ENCODE results near the gene THUMPD3. TPM values are rescaled to one million over a fixed set of nuclear protein-coding genes. Genes with fewer than 3 reads are reported as not detected.
A peak's percentile ranks its signal among the peaks of the same experiment; 100 is the strongest.

The THUMPD3 gene
- total RNA-seq (59.9 and 68.3 TPM in 2 replicates), polyA plus RNA-seq (48.9 and 57.8 TPM in 2 replicates), polyA minus RNA-seq (ENCODE audit: low replicate concordance) (15.4 and 32.2 TPM in 2 replicates)
- 40.5 and 46.6 TPM in 2 replicates for polyA plus RNA-seq (2012)

DNA sequence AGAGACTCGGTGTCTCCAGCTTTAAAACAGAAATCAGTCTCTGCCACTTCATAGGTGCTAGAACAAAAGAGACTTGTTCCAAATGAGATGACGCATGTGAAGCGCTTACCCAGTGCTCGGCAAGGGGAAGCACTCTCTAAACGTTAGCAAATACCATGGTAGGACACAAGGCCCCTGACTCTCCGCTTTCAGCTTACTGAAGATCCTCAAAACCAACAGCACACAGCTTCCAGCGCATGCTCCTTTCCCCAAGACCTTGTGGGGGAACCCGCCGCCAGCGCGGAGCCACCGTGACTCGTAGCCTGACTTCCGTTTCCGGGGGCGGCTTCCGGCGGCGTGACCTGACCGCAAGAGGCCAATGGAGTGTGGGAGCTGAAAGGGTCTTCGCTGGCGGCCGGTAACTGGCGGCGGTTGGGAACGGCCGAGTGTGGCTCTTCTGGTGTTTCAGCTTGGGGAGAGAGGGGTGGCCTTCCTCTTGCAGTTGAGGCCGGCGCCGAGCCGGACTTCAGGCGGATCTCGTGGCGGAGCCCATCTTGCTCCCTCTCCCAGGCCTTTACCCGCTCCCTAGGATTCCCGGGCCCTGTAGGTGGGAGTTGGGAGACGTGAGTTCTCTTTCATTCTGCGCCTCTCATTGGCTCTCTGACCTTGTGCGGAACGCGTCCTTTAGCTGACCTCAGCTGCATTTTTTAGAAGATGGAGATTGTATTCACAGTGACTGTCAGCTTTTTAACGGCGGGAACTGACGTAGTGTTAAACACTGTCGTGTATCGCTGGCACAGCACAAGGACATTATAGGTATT lies at the start of gene THUMPD3:
THUMPD3 (plus strand) TSS at position 324 of the 800 bp plus-strand sequence. CDS start 2,015 bp downstream, outside the sequence.
- peak; percentile 87 to 96 for DNase-seq (ENCODE audit: low read depth in 2 of 2)
- no peaks in the 10 kb centered on the region for H3K4me1 ChIP-seq (ENCODE audit: control insufficient read depth, extremely low read depth, insufficient read depth, low read length)
- peak within 1 kb of the TSS; percentile 95 for H2AFZ ChIP-seq (ENCODE audit: low read length)
- H3K4me2 ChIP-seq (ENCODE audit: extremely low read depth, insufficient read depth, low read length) = peak within 1 kb of the TSS; percentile 93
- H3K4me3 ChIP-seq (replicated peaks in 1 of 4; ENCODE audit: control extremely low read depth in 1 of 4, insufficient read depth in 1 of 4, low read depth in 3 of 4, low read length in 4 of 4) = peak within 1 kb of the TSS; percentile 61 to 94 (median 74)
- H3K9me3 ChIP-seq (ENCODE audit: control insufficient read depth, insufficient read depth, low read depth, low read length) = no peaks in the 10 kb centered on the region
- peaks cover 10% of the 10 kb centered on the region for H3K79me2 ChIP-seq (ENCODE audit: control insufficient read depth, insufficient read depth, low read length)
- no peaks in the 10 kb centered on the region for H4K20me1 ChIP-seq (ENCODE audit: control insufficient read depth, extremely low read depth, insufficient read depth, low read length)
- TF ChIP-seq, protein P1, sequence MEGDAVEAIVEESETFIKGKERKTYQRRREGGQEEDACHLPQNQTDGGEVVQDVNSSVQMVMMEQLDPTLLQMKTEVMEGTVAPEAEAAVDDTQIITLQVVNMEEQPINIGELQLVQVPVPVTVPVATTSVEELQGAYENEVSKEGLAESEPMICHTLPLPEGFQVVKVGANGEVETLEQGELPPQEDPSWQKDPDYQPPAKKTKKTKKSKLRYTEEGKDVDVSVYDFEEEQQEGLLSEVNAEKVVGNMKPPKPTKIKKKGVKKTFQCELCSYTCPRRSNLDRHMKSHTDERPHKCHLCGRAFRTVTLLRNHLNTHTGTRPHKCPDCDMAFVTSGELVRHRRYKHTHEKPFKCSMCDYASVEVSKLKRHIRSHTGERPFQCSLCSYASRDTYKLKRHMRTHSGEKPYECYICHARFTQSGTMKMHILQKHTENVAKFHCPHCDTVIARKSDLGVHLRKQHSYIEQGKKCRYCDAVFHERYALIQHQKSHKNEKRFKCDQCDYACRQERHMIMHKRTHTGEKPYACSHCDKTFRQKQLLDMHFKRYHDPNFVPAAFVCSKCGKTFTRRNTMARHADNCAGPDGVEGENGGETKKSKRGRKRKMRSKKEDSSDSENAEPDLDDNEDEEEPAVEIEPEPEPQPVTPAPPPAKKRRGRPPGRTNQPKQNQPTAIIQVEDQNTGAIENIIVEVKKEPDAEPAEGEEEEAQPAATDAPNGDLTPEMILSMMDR (conservative IDR thresholded peaks at IDR 0.05 in 1 of 2, IDR thresholded peaks at IDR 0.05 in 1 of 2; ENCODE audit: low read depth in 1 of 2, low read length in 2 of 2) = no peak
- TF ChIP-seq EZH2 (IDR thresholded peaks at IDR 0.05; ENCODE audit: low read length, missing control alignments) = no peak
- no peaks in the 10 kb centered on the region for H3K36me3 ChIP-seq (ENCODE audit: control insufficient read depth, insufficient read depth, low read length)
- peak within 1 kb of the TSS; percentile 95 for H3K27ac ChIP-seq (ENCODE audit: insufficient read depth, low read length)
- peak within 1 kb of the TSS; percentile 82 for H3K9ac ChIP-seq (ENCODE audit: insufficient read depth, low read length)
- no peaks in the 10 kb centered on the region for H3K27me3 ChIP-seq (ENCODE audit: control insufficient read depth, insufficient read depth, low read length)

GRCh38 chr3:9314796-9315195 lies 48.1 kb upstream of the THUMPD3 start:
- no peaks in the 10 kb centered on the region for H3K9me3 ChIP-seq (ENCODE audit: control insufficient read depth, insufficient read depth, low read depth, low read length)
- H3K4me1 ChIP-seq (ENCODE audit: control insufficient read depth, extremely low read depth, insufficient read depth, low read length) = no peaks in the 10 kb centered on the region
- H2AFZ ChIP-seq (ENCODE audit: low read length) = no peak overlapping the region
- no peak for DNase-seq (ENCODE audit: low read depth in 2 of 2)
- TF ChIP-seq, protein P1 (conservative IDR thresholded peaks at IDR 0.05 in 1 of 2, IDR thresholded peaks at IDR 0.05 in 1 of 2; ENCODE audit: low read depth in 1 of 2, low read length in 2 of 2) = no peak
- TF ChIP-seq EZH2 (IDR thresholded peaks at IDR 0.05; ENCODE audit: low read length, missing control alignments) = no peak
- H3K36me3 ChIP-seq (ENCODE audit: control insufficient read depth, insufficient read depth, low read length) = no peaks in the 10 kb centered on the region
- no peak overlapping the region for H3K9ac ChIP-seq (ENCODE audit: insufficient read depth, low read length)
- H3K27ac ChIP-seq (ENCODE audit: insufficient read depth, low read length) = no peak overlapping the region
- H3K4me3 ChIP-seq (replicated peaks in 1 of 4; ENCODE audit: control extremely low read depth in 1 of 4, insufficient read depth in 1 of 4, low read depth in 3 of 4, low read length in 4 of 4) = no peak overlapping the region
- H3K27me3 ChIP-seq (ENCODE audit: control insufficient read depth, insufficient read depth, low read length) = no peaks in the 10 kb centered on the region
- H4K20me1 ChIP-seq (ENCODE audit: control insufficient read depth, extremely low read depth, insufficient read depth, low read length) = no peaks in the 10 kb centered on the region
- H3K79me2 ChIP-seq (ENCODE audit: control insufficient read depth, insufficient read depth, low read length) = no peaks in the 10 kb centered on the region
- H3K4me2 ChIP-seq (ENCODE audit: extremely low read depth, insufficient read depth, low read length) = no peak overlapping the region

GRCh38 chr3:9316881-9317361 lies 45.9 kb upstream of the THUMPD3 start:
- H3K36me3 ChIP-seq (ENCODE audit: control insufficient read depth, insufficient read depth, low read length) = no peaks in the 10 kb centered on the region
- H3K79me2 ChIP-seq (ENCODE audit: control insufficient read depth, insufficient read depth, low read length) = no peaks in the 10 kb centered on the region
- H3K27me3 ChIP-seq (ENCODE audit: control insufficient read depth, insufficient read depth, low read length) = no peaks in the 10 kb centered on the region
- no peak for TF ChIP-seq EZH2 (IDR thresholded peaks at IDR 0.05; ENCODE audit: low read length, missing control alignments)
- TF ChIP-seq, protein P1 (conservative IDR thresholded peaks at IDR 0.05 in 1 of 2, IDR thresholded peaks at IDR 0.05 in 1 of 2; ENCODE audit: low read depth in 1 of 2, low read length in 2 of 2) = no peak
- H3K9ac ChIP-seq (ENCODE audit: insufficient read depth, low read length) = peak overlapping the region; percentile 34
- H3K4me1 ChIP-seq (ENCODE audit: control insufficient read depth, extremely low read depth, insufficient read depth, low read length) = no peaks in the 10 kb centered on the region
- H4K20me1 ChIP-seq (ENCODE audit: control insufficient read depth, extremely low read depth, insufficient read depth, low read length) = no peaks in the 10 kb centered on the region
- peak overlapping the region; percentile 84 for H3K4me2 ChIP-seq (ENCODE audit: extremely low read depth, insufficient read depth, low read length)
- peak overlapping the region; percentile 16 to 49 (median 29) for H3K4me3 ChIP-seq (replicated peaks in 1 of 4; ENCODE audit: control extremely low read depth in 1 of 4, insufficient read depth in 1 of 4, low read depth in 3 of 4, low read length in 4 of 4)
- peak overlapping the region; percentile 57 for H2AFZ ChIP-seq (ENCODE audit: low read length)
- H3K9me3 ChIP-seq (ENCODE audit: control insufficient read depth, insufficient read depth, low read depth, low read length) = no peaks in the 10 kb centered on the region
- peak overlapping the region; percentile 35 for H3K27ac ChIP-seq (ENCODE audit: insufficient read depth, low read length)
- DNase-seq (ENCODE audit: low read depth in 2 of 2) = peak; percentile 34 to 78
